Vagina (tissue), 2 donors: ENCODE results near the gene SZRD1. TPM values are rescaled to one million over a fixed set of nuclear protein-coding genes. Genes with fewer than 3 reads are reported as not detected.

Source experiments
- DNase-seq, 2 donors: peaks; one replicate each; pipeline ENCODE4 v3.0.0-alpha.2; 2017; ENCODE audit errors: extremely low spot score in 2 of 2
- H3K27ac ChIP-seq: fragments of 200-600 bp; sonication (generic); one replicate; pipeline ENCODE4 v1.5.1; 2019
- H3K27me3 ChIP-seq: fragments of 200-600 bp; sonication (generic); one replicate; pipeline ENCODE4 v1.5.1; 2019
- H3K36me3 ChIP-seq, 2 donors: fragments of 200-600 bp; sonication (generic); one replicate each; pipeline ENCODE4 v1.5.1; 2017 to 2019
- H3K4me1 ChIP-seq: fragments of 200-600 bp; sonication (generic); one replicate; pipeline ENCODE4 v1.5.1; 2019
- H3K4me3 ChIP-seq, 2 donors: fragments of 200-600 bp; sonication (generic); 1 replicate in 1 of 2; 2 replicates in 1 of 2; pipeline ENCODE4 v1.5.1; 2016 to 2019
- H3K9me3 ChIP-seq: fragments of 200-600 bp; sonication (generic); one replicate; pipeline ENCODE4 v1.5.1; 2019
- CTCF ChIP-seq, 3 experiments: fragments of 450-650 bp in 2 of 3; fragments of 200-600 bp in 1 of 3; sonication (generic) in 1 of 3; IDR thresholded peaks; one replicate each; pipeline ENCODE4 v1.5.1; 2017 to 2019; ENCODE audit warnings: antibody characterized with exemption in 3 of 3, mild to moderate bottlenecking in 2 of 3, moderate library complexity in 2 of 3
- POLR2A ChIP-seq, 2 donors: fragments of 450-650 bp; IDR thresholded peaks; one replicate each; pipeline ENCODE4 v1.6.1; 2017; ENCODE audit warnings: antibody characterized with exemption in 2 of 2, mild to moderate bottlenecking in 2 of 2, moderate library complexity in 2 of 2
- POLR2AphosphoS5 ChIP-seq, 2 donors: sonication (generic); formaldehyde crosslinking; IDR thresholded peaks; one replicate each; pipeline ENCODE4 v1.9.0; 2017; ENCODE audit warnings: antibody characterized with exemption in 2 of 2, mild to moderate bottlenecking in 2 of 2, low read depth in 1 of 2; ENCODE audit not compliant: insufficient read depth in 1 of 2
- intact Hi-C: fragments of 100-400 bp; cut with DNase I; formaldehyde crosslinking; loops from one replicate; pipeline ENCODE4 v1.15.1; 2023
- total RNA-seq: library from RNA; depleted of rRNA; stranded (reverse); fragments of >200 nt; gene quantifications from one replicate; pipeline ENCODE4 v1.2.3, GENCODE V29; 2016

The SZRD1 gene
- total RNA-seq, 1 donor from 2014 or later, result 52.3 TPM

GRCh38 chr1:16418823-16419425, 51.9 kb downstream of the SZRD1 start:
- Histone ChIP-seq H3K27me3 (no peaks in the 10 kb centered on the region), H3K9me3 (no peaks in the 10 kb centered on the region), H3K4me3 (no peak overlapping the region), H3K4me1 (no peaks in the 10 kb centered on the region), H3K36me3 (no peaks in the 10 kb centered on the region), H3K27ac (no peak overlapping the region)
- no peak for TF ChIP-seq CTCF (IDR thresholded peaks at IDR 0.05)
- no peak for TF ChIP-seq POLR2A (IDR thresholded peaks at IDR 0.05)
- no peak for TF ChIP-seq POLR2AphosphoS5 (IDR thresholded peaks at IDR 0.05; ENCODE audit: insufficient read depth in 1 of 2, low read depth in 1 of 2)
- intact Hi-C loops, result no loop called here
- no peak for DNase-seq

- H3K4me3 ChIP-seq, result no peak overlapping the region
- H3K36me3 ChIP-seq, result no peaks in the 10 kb centered on the region
- DNase-seq, result no peak
- no peaks in the 10 kb centered on the region for H3K27me3 ChIP-seq
- no peaks in the 10 kb centered on the region for H3K9me3 ChIP-seq
- intact Hi-C loops, result no loop called here
- H3K27ac ChIP-seq, result no peak overlapping the region
- H3K4me1 ChIP-seq, result no peaks in the 10 kb centered on the region
- no peak for TF ChIP-seq CTCF (IDR thresholded peaks at IDR 0.05)
- no peak for TF ChIP-seq POLR2A (IDR thresholded peaks at IDR 0.05)
- TF ChIP-seq POLR2AphosphoS5 (IDR thresholded peaks at IDR 0.05; ENCODE audit: insufficient read depth in 1 of 2, low read depth in 1 of 2), result no peak
These were observed 53.5 kb downstream of the SZRD1 start for GRCh38 chr1:16420424-16421118.

- DNase-seq, result no peak
- intact Hi-C loops, result no loop called here
These were observed 54.2 kb downstream of the SZRD1 start for GRCh38 chr1:16421201-16421600.

GRCh38 chr1:16422041-16422440, 55.0 kb downstream of the SZRD1 start:
- TF ChIP-seq CTCF (IDR thresholded peaks at IDR 0.05) (no peak), POLR2A (IDR thresholded peaks at IDR 0.05) (no peak), POLR2AphosphoS5 (IDR thresholded peaks at IDR 0.05; ENCODE audit: insufficient read depth in 1 of 2, low read depth in 1 of 2) (no peak)
- no peak for DNase-seq
- H3K27ac ChIP-seq, result no peak overlapping the region
- no peaks in the 10 kb centered on the region for H3K9me3 ChIP-seq
- no peaks in the 10 kb centered on the region for H3K36me3 ChIP-seq
- no peak overlapping the region for H3K4me3 ChIP-seq
- H3K4me1 ChIP-seq, result no peaks in the 10 kb centered on the region
- H3K27me3 ChIP-seq, result no peaks in the 10 kb centered on the region
- intact Hi-C loops, result no loop called here

More at GRCh38 chr1:16421201-16421600, 54.2 kb downstream of the SZRD1 start:
- Histone ChIP-seq H3K27ac (no peak overlapping the region), H3K9me3 (no peaks in the 10 kb centered on the region), H3K4me1 (no peaks in the 10 kb centered on the region), H3K27me3 (no peaks in the 10 kb centered on the region), H3K4me3 (no peak overlapping the region), H3K36me3 (no peaks in the 10 kb centered on the region)
- TF ChIP-seq POLR2AphosphoS5 (IDR thresholded peaks at IDR 0.05; ENCODE audit: insufficient read depth in 1 of 2, low read depth in 1 of 2) (no peak), CTCF (IDR thresholded peaks at IDR 0.05) (no peak), POLR2A (IDR thresholded peaks at IDR 0.05) (no peak)
